ENCODE measurements around the gene CEBPA. TPM values are rescaled to one million over a fixed set of nuclear protein-coding genes. Genes with fewer than 3 reads are reported as not detected.

The CEBPA gene
- total and polyA plus RNA-seq, 7 donors = 2.9 to 64.3 (median 16.1) TPM

GRCh38 chr19:33287438-33287837 is 14.9 kb downstream of the CEBPA start:
- TF ChIP-seq POLR2A (IDR thresholded peaks at IDR 0.05) = no peak
- no peak for TF ChIP-seq EP300 (IDR thresholded peaks at IDR 0.05)
- TF ChIP-seq CTCF (IDR thresholded peaks at IDR 0.05) = no peak
- TF ChIP-seq POLR2AphosphoS5 (IDR thresholded peaks at IDR 0.05) = no peak
- no peak overlapping the region for H3K4me3 ChIP-seq
- intact Hi-C loops (cut with DNase I) = no loop called here
- peaks cover 0 to 4% (median 3%) of the 10 kb centered on the region in 4 donors for H3K4me1 ChIP-seq
- 90 to 94% methylated on average over 4 of the region's 4 CpGs for WGBS, 2 donors
- no peaks in the 10 kb centered on the region for H3K36me3 ChIP-seq
- no peak overlapping the region for H3K27ac ChIP-seq
- no peak for DNase-seq
- no peaks in the 10 kb centered on the region for H3K27me3 ChIP-seq
- peaks cover 0 to 8% (median 1%) of the 10 kb centered on the region in 4 donors for H3K9me3 ChIP-seq

GRCh38 chr19:33286899-33287298 is 15.4 kb downstream of the CEBPA start:
- TF ChIP-seq EP300 (IDR thresholded peaks at IDR 0.05) = no peak
- no peak for TF ChIP-seq POLR2A (IDR thresholded peaks at IDR 0.05)
- no peak for TF ChIP-seq CTCF (IDR thresholded peaks at IDR 0.05)
- no peak for TF ChIP-seq POLR2AphosphoS5 (IDR thresholded peaks at IDR 0.05)
- no peak overlapping the region for H3K27ac ChIP-seq
- H3K36me3 ChIP-seq = no peaks in the 10 kb centered on the region
- intact Hi-C loops (cut with DNase I) = no loop called here
- WGBS, 2 donors = 53 to 84% methylated on average over 13 of the region's 13 CpGs
- no peaks in the 10 kb centered on the region for H3K4me1 ChIP-seq
- no peak overlapping the region for H3K4me3 ChIP-seq
- H3K27me3 ChIP-seq = no peaks in the 10 kb centered on the region
- DNase-seq = no peak
- peaks cover 0 to 8% (median 1%) of the 10 kb centered on the region in 4 donors for H3K9me3 ChIP-seq

- Histone ChIP-seq H3K9me3 (peaks cover 0 to 8% (median 1%) of the 10 kb centered on the region in 4 donors), H3K27me3 (no peaks in the 10 kb centered on the region), H3K36me3 (no peaks in the 10 kb centered on the region), H3K4me3 (no peak overlapping the region), H3K27ac (no peak overlapping the region), H3K4me1 (no peaks in the 10 kb centered on the region)
- intact Hi-C loops (cut with DNase I) = no loop called here
- TF ChIP-seq POLR2AphosphoS5 (IDR thresholded peaks at IDR 0.05) (no peak), CTCF (IDR thresholded peaks at IDR 0.05) (no peak), POLR2A (IDR thresholded peaks at IDR 0.05) (no peak), EP300 (IDR thresholded peaks at IDR 0.05) (no peak)
- DNase-seq = no peak
- WGBS, 2 donors = 17 to 69% methylated on average over 9 of the region's 9 CpGs
Measured at GRCh38 chr19:33285441-33285927, 16.9 kb downstream of the CEBPA start.

- H3K36me3 ChIP-seq = no peaks in the 10 kb centered on the region
- H3K27me3 ChIP-seq = no peaks in the 10 kb centered on the region
- WGBS, 2 donors = 89% methylated on average over 7 of the region's 7 CpGs
- no peaks in the 10 kb centered on the region for H3K4me1 ChIP-seq
- H3K27ac ChIP-seq = no peak overlapping the region
- TF ChIP-seq EP300 (IDR thresholded peaks at IDR 0.05) = no peak
- H3K4me3 ChIP-seq = no peak overlapping the region
- no peak for DNase-seq
- intact Hi-C loops (cut with DNase I) = no loop called here
- H3K9me3 ChIP-seq = peaks cover 0 to 8% (median 1%) of the 10 kb centered on the region in 4 donors
Measured at GRCh38 chr19:33284756-33285155, 17.6 kb downstream of the CEBPA start.

- 91 to 95% methylated on average over 12 of the region's 12 CpGs for WGBS, 2 donors
- intact Hi-C loops (cut with DNase I) = no loop called here
- Histone ChIP-seq H3K27me3 (no peaks in the 10 kb centered on the region), H3K27ac (no peak overlapping the region), H3K4me1 (no peaks in the 10 kb centered on the region), H3K9me3 (peaks cover 0 to 8% (median 1%) of the 10 kb centered on the region in 4 donors), H3K4me3 (no peak overlapping the region), H3K36me3 (no peaks in the 10 kb centered on the region)
- TF ChIP-seq POLR2AphosphoS5 (IDR thresholded peaks at IDR 0.05) = no peak
- TF ChIP-seq EP300 (IDR thresholded peaks at IDR 0.05) = no peak
- no peak for TF ChIP-seq CTCF (IDR thresholded peaks at IDR 0.05)
- TF ChIP-seq POLR2A (IDR thresholded peaks at IDR 0.05) = no peak
- no peak for DNase-seq
Measured at GRCh38 chr19:33284146-33284643, 18.1 kb downstream of the CEBPA start.
